ENCODE measurements around the gene ARHGEF26. TPM values are rescaled to one million over a fixed set of nuclear protein-coding genes. Genes with fewer than 3 reads are reported as not detected.

Gene ARHGEF26
- total RNA-seq, 1 donor from 2014 or later: 9.0 TPM

DNA sequence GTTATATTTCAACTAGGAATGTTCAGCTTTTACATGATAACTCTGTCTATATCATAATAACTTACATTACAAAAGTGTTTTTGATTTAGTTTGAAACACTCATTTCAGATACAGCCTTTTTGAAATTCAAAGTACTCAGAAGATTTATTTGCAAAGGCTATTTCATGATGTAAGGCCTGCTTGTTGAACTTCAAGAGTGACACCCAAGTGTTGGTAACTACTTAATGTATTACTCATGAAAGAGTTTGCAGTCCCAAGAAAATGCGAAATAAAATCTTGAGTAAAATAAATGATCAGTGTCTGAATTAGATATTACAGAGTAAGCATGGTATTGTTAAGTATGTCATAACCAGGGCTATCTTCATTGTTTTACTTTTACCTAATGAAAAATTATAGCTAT, 35.3 kb downstream of the ARHGEF26 start:
- DNase-seq: no peak

DNA sequence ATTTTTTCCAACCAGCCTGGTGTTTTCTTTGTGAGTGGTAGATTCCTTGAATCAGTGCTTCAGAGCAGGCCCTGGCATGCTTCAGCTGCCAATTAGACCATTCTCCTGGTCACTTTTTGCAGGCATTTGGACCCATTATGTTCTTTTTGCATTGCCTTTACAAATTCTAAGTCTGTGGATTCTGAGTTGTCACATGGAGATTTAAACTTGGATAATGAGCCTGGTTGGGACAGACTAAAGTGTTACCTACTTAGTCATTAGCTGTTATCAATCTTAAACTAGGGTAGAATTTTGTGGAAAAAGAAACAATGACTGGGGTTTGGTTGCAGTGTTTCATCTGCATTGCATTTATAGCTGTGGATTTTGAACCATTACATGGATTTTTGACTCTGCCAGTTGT, 40.6 kb downstream of the ARHGEF26 start:
- no peak for DNase-seq

DNA sequence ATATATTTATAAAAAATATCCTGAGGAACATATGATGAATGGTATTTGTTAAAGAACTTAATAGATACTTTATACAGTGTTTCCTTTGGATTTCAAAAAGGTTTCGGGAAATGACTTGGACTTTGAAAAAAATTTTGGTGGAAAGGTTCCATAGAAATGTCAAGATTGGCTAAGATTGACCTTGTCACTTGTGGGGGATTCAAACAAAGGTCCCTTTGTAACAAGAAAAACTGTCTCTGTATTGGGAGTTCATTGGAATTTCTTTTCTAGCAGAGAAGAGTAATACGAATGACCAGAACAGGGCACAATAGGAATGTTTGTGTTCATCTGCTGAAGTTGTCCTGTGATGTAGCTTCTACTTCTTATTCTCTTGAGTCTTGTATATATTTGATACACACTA, 43.2 kb downstream of the ARHGEF26 start:
- DNase-seq: no peak

DNA sequence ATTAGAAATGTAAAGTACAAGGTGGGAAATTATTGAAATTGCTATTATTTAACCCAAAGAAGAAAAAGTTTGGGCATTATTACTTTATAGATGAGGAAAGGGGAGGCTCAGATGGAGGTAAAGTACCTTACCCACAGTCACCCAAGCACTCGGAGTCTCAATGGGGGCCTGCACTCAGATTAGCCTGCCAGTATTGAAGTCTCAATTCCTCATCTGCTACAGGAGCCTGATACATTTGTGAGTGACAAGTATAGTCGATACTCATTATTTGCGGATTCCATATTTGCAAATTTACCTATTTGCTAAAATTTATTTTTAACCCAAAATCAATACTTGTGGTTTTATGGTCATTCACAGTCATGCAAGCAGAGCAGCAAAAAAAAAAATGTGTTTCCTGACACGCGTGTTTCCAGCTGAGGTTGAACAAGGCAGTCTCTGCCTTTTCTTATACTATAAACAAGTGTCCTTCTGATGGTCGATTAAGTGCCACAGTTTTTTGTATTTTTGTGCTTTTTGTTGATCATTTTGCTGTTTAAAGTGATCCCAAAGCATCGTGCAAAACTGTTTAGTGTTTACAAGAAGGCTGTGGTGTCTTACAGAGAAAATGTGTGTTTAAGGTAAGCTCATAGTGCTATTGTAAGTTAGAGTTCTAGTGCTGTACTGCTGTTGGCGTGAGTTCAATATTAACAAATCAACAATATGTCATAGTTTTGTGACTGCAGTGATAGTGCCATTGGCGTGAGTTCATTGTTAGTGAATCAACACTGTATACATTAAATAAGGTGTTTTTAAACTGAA, 48.0 kb downstream of the ARHGEF26 start:
- no peak for DNase-seq

DNA sequence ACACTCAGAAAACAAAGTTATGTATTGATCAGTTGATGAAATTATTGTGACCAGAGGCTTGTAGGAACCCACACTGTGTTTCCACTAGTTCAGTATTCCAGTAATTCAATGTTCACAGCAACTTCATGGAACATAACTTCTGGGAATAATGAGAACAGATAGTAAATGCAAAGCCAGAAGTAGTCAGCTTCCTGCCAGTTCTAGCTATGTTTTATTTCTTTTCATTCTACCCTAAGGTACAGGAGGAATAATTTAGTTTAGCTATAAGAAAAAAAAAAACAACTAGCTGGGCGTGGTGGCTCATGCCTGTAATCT, 48.6 kb downstream of the ARHGEF26 start:
- DNase-seq: no peak

- DNase-seq: no peak
Observed at GRCh38 chr3:154170300-154170699, 49.1 kb downstream of the ARHGEF26 start.

- DNase-seq: no peak
Observed at GRCh38 chr3:154175041-154175440, 53.9 kb downstream of the ARHGEF26 start.

DNA sequence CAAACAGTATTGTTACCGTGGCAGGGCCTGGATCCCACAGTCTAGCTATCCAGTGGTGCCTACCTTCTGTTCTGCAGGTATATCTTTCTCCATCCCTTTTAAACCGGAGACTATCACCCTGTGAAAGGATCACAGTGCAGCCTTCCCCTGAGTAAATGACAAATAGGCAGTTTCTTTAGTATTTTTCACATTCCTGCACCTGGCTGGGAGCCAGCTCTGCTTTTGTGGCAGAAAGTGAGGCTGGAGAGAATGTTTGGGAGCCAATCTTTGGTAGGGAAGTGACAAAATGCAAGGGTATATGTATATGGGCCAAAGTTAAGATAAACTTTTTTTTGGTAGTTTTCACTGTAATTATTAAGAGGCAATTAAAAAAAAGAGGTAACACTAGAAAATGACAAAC, 54.8 kb downstream of the ARHGEF26 start:
- no peak for DNase-seq

DNA sequence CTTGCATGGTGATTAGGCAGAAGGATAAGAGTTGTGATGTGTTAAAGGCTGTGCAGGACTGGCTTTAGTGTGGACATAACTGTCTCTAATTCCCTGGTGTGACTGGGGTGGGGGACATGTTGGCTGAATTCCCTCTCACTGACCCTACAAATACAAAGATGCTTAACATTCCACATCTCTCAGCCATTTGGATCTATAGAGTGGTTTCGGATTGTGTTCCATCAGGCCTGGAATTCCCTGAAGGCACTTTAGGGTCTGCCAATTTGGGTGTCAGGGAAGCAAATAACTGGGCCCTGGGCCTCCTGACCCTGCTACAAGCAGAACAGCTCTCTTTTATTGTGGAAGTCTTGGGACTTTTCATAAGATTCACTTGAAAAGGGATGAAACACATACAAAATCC, 56.2 kb downstream of the ARHGEF26 start:
- no peak for DNase-seq

DNA sequence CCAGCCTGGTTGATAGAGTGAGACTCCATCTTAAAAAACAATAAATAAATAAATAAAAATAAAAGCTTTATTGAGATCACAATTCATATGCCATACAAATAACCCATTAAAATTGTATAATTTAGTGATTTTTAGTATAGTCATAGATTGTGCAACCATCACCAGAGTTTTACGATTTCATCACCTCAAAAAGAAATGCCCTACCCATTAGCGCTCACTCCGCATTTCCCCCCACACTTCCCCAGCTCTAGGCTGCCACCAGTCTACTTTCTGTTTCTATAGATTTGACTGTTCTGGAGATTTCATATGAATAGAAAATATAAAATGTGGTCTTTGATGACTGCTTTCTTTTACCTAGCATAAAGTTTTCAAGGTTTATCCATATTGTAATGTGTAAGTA, 57.0 kb downstream of the ARHGEF26 start:
- DNase-seq: no peak

- DNase-seq: no peak
Observed at GRCh38 chr3:154180836-154181691, 59.9 kb downstream of the ARHGEF26 start.

DNA sequence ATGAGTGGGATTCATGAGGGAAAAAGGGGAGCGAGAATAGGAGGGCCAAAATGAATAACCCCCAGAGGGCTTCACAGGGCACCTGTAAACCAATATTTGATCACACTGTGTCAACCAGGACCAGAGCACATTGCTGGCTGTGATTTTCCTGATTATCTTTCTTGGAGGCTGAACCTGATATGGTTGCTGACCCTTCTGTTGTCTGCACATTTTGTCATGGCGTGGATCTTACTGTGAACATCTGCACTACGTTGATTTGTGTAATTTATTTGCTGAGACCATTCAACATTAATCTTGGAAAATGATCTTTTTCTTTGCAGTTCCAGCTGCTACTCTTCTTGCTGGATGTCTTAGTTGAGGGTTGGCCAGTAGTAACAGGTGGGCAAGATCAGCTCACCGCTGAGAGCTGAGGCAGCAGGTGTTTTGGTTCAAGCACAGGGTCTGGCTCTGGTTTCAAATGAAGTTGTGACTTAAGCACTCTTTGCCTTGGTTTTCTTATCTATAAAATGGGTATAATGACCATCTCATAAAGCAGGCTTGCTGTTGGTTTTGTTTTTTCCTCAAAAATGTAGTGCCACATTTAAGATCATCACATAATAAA, 61.2 kb downstream of the ARHGEF26 start:
- no peak for DNase-seq

GRCh38 chr3:154182975-154183374, 61.8 kb downstream of the ARHGEF26 start:
- no peak for DNase-seq

DNA sequence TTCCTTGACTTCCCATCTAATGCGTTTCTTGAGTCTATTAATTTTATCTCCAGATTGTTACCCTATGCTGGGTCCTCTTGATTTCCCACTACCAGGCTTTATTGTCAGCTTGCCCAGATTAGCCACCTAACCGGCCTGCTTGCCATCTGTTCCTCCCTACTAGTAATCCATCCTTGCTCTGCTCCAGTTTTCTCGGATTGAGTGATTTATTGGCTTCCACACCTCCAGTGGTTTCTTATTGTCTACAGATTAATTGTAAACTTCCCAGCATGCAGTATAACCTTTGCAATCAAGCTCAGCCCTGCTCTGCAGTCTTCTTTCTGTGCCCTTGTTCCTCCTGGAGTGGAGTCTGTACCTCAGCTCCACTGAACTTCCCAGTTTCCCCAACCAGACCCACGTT, 63.4 kb downstream of the ARHGEF26 start:
- DNase-seq: no peak

- DNase-seq: no peak
Observed at GRCh38 chr3:154188437-154188836, 67.2 kb downstream of the ARHGEF26 start.

- DNase-seq: no peak
Observed at GRCh38 chr3:154188846-154189245, 67.7 kb downstream of the ARHGEF26 start.

- DNase-seq: no peak
Observed at GRCh38 chr3:154191520-154191919, 70.3 kb downstream of the ARHGEF26 start.

DNA sequence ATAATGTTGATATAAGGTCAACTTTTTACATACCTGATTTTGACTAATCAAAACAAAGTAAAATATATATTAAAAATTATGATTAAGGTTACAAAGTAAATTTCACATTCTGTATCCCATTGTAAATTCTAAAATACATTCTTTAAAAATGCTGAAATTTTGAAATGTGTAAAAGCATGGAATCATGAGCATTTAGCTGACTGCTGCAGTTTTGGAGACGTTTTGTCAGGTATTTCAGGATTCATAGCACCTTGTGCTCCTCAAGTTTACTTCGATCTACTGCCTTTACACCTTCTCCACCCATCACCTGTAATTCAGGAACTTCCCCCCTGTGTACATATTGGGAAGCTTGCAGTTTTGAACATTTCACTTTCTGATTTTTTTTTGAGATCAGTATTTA, 71.0 kb downstream of the ARHGEF26 start:
- no peak for DNase-seq

DNA sequence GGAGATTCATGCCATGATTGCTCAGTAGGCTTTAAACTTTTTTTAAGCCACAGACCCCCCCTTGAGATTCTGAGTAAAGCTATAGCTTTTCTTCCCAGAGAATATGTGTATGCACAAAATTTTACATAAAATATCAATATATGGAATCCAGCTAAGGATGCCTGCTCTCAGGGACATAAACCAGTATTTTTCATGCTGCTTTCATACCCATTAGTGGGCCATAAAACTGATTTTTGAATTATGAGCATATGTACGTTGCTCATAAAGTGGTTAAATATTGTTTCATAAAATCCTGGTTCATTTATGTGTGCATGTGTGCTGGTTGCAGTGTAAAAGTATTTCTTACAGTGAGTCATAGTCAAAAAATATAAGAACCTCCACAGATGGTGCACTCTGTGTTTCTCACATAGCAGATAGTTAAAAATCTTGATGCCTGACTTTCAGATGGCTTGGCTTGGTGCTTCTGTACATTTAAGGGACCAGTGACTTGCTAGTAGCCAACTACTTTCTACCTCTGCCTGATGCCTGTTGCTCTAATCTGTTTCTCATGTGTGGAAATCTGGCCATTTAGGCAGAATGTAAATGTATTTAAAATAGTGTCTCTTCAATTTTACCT, 71.9 kb downstream of the ARHGEF26 start:
- DNase-seq: no peak

DNA sequence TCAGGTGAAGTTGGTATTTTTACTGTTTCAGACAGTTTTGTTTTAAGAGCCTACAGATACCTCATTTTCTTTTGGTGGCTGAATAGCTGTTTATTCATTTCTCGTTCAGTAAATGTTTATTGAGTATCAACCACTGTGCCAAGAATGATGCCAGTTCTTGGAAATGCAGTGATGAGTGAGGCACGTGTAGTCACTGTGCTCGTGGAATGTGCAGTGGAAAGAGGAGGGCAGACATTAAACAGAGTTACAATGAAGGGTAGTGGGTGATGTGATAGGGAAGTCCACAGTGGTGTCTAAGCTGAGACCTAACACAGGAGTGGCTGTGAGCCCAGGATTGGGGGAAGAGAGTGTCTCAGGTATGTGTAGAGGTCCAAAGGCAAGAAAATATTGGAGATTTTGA, 73.7 kb downstream of the ARHGEF26 start:
- DNase-seq: no peak

DNA sequence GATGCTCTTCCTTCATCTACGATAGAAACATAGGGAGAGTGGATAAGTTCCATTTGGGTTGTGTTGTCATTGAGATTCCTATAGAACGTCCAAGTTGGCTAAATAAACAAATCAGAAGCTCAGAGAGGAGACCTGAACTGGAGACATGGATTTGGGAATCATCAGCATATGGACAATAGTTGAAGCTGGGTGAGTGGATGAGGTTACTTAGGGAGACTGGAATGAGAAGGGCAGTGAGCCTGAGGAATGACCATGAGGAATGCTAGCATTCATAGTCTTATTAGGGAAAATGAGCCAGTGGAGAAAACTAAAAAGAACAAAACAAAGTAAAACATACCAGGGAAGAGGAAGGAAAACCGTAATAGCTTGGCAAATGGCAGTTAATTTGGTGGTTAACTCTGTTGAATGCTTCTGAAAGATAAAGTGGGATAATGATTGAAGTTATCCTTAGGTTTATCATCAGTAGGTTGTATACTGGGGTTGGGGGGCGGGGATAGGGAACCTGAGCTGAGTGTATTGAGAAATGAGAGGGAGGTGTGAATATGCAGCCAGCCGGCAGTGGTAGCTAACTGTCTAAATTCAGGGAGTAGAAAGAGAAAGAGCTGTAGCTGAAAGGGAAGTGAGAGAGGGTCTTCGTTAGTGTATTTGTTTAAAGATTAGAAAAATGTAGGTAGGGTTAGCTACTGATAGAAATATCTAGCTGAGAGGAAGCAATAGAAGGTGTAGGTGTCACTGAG, 74.6 kb downstream of the ARHGEF26 start:
- no peak for DNase-seq

DNA sequence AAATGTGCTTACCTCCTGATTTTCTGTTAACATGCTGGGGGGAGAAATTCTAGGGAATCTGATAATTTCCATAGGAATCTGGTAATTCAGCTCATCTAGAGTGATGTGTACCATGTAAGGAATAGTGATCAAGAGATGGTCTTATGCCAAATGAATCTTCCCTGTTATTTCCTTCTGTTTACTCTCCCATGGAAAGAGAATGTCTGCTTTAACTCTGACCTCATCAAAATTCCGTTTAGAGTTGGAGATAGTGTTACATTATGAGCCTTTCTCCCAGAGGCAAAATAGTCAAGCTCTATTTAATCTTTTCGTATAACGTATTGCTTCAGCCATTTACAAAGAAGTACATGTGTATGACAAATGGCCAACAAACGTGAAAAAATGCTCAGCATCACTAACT, 76.6 kb downstream of the ARHGEF26 start:
- no peak for DNase-seq
